H9 (cell line): Measurements from ENCODE around the gene ANKRD53. TPM values are rescaled to one million over a fixed set of nuclear protein-coding genes. Genes with fewer than 3 reads are reported as not detected.
A peak's percentile ranks its signal among the peaks of the same experiment; 100 is the strongest.

Source experiments
- DNase-seq: peaks from one replicate; pipeline ENCODE4 v3.0.0-alpha.2; 2017
- H2AFZ ChIP-seq: one replicate; pipeline ENCODE4 v1.6.1; 2013; ENCODE audit warnings: mild to moderate bottlenecking, low read length, control low read depth, moderate library complexity
- H2AK5ac ChIP-seq: 2 replicates; pipeline ENCODE4 v1.6.1; 2013; ENCODE audit warnings: low read length, control low read depth, mixed read lengths; ENCODE audit not compliant: insufficient read length
- H2BK120ac ChIP-seq: one replicate; pipeline ENCODE4 v1.6.1; 2013; ENCODE audit warnings: low read depth, mild to moderate bottlenecking, low read length, control low read depth, inconsistent platforms; ENCODE audit not compliant: poor library complexity, severe bottlenecking
- H2BK12ac ChIP-seq: 2 replicates; pipeline ENCODE4 v1.6.1; 2013; ENCODE audit warnings: low read length, control low read depth, mixed read lengths, low read depth; ENCODE audit not compliant: insufficient read length
- H2BK15ac ChIP-seq: 2 replicates; pipeline ENCODE4 v1.6.1; 2013; ENCODE audit warnings: low read depth, low read length, control low read depth
- H2BK20ac ChIP-seq: one replicate; pipeline ENCODE4 v1.6.1; 2013; ENCODE audit warnings: low read depth, mild to moderate bottlenecking, low read length, control low read depth, inconsistent platforms; ENCODE audit not compliant: poor library complexity, severe bottlenecking
- H2BK5ac ChIP-seq: 2 replicates; pipeline ENCODE4 v1.6.1; 2013; ENCODE audit warnings: low read length, control low read depth, mixed read lengths; ENCODE audit not compliant: insufficient read length
- H3K14ac ChIP-seq: 2 replicates; pipeline ENCODE4 v1.6.1; 2013; ENCODE audit warnings: low read length, control low read depth; ENCODE audit not compliant: insufficient read depth
- H3K18ac ChIP-seq: 2 replicates; pipeline ENCODE4 v1.6.1; 2013; ENCODE audit warnings: low read depth, mild to moderate bottlenecking, mixed read lengths, low read length, control low read depth; ENCODE audit not compliant: insufficient read length
- H3K23ac ChIP-seq: 2 replicates; pipeline ENCODE4 v1.6.1; 2013; ENCODE audit warnings: low read length, control low read depth, mixed read lengths, low read depth; ENCODE audit not compliant: insufficient read length
- H3K23me2 ChIP-seq: 2 replicates; pipeline ENCODE4 v1.6.1; 2013; ENCODE audit warnings: low read depth, mild to moderate bottlenecking, mixed read lengths, low read length, control low read depth; ENCODE audit not compliant: insufficient read length, poor library complexity, severe bottlenecking
- H3K27ac ChIP-seq: 2 replicates; pipeline ENCODE4 v1.5.1; 2013; ENCODE audit warnings: low read length, control low read depth, mixed read lengths, low read depth; ENCODE audit not compliant: insufficient read length
- H3K27me3 ChIP-seq: 2 replicates; pipeline ENCODE4 v1.6.1; 2013; ENCODE audit warnings: low read length, control low read depth, inconsistent platforms; ENCODE audit not compliant: insufficient read depth
- H3K4ac ChIP-seq: 2 replicates; pipeline ENCODE4 v1.6.1; 2013; ENCODE audit warnings: low read depth, mild to moderate bottlenecking, control low read depth, inconsistent platforms, low read length, moderate library complexity
- H3K4me1 ChIP-seq: 2 replicates; pipeline ENCODE4 v1.6.1; 2013; ENCODE audit warnings: low read length, control low read depth, inconsistent platforms; ENCODE audit not compliant: insufficient read depth
- H3K4me2 ChIP-seq: 2 replicates; pipeline ENCODE4 v1.6.1; 2013; ENCODE audit warnings: low read length, control low read depth, mixed read lengths; ENCODE audit not compliant: insufficient read length, insufficient read depth
- H3K56ac ChIP-seq: 2 replicates; pipeline ENCODE4 v1.6.1; 2013; ENCODE audit warnings: low read depth, mild to moderate bottlenecking, mixed read lengths, low read length, control low read depth; ENCODE audit not compliant: insufficient read length
- H3K79me1 ChIP-seq: 2 replicates; pipeline ENCODE4 v1.6.1; 2013; ENCODE audit warnings: low read depth, mild to moderate bottlenecking, moderate library complexity, low read length, control low read depth, inconsistent platforms; ENCODE audit not compliant: insufficient read depth, poor library complexity, severe bottlenecking
- H3K79me2 ChIP-seq: 2 replicates; pipeline ENCODE4 v1.6.1; 2013; ENCODE audit warnings: low read length, control low read depth, inconsistent platforms; ENCODE audit not compliant: insufficient read depth
- H3K9ac ChIP-seq: 2 replicates; pipeline ENCODE4 v1.6.1; 2013; ENCODE audit warnings: low read length, control low read depth, mixed read lengths; ENCODE audit not compliant: insufficient read length; ENCODE audit errors: extremely low read depth
- H3K9me3 ChIP-seq: one replicate; pipeline ENCODE4 v1.6.1; 2013; ENCODE audit warnings: low read depth, low read length, inconsistent platforms; ENCODE audit not compliant: control insufficient read depth
- H3T11ph ChIP-seq: one replicate; pipeline ENCODE4 v1.6.1; 2013; ENCODE audit warnings: mild to moderate bottlenecking, low read length, control low read depth, inconsistent platforms
- H4K20me1 ChIP-seq: one replicate; pipeline ENCODE4 v1.6.1; 2013; ENCODE audit not compliant: control insufficient read depth, insufficient read length, insufficient read depth
- H4K5ac ChIP-seq: 2 replicates; pipeline ENCODE4 v1.6.1; 2013; ENCODE audit warnings: low read depth, mild to moderate bottlenecking, mixed read lengths, low read length, control low read depth; ENCODE audit not compliant: insufficient read length
- H4K8ac ChIP-seq: replicated peaks from 2 replicates; pipeline ENCODE4 v1.6.1; 2013; ENCODE audit warnings: low read length, control low read depth, mixed read lengths, low read depth; ENCODE audit not compliant: insufficient read length
- H4K91ac ChIP-seq: 2 replicates; pipeline ENCODE4 v1.6.1; 2013; ENCODE audit warnings: low read depth, mild to moderate bottlenecking, moderate library complexity, mixed read lengths, low read length, control low read depth; ENCODE audit not compliant: insufficient read length
- H3K27ac Mint-ChIP-seq, 3 experiments: 2 replicates in 2 of 3; 3 replicates in 1 of 3; pipeline ENCODE4 v1.8.0; 2020 to 2021; ENCODE audit warnings: mixed read lengths in 3 of 3, mild to moderate bottlenecking in 1 of 3, moderate library complexity in 1 of 3
- H3K27me3 Mint-ChIP-seq: 2 replicates; pipeline ENCODE4 v1.8.0; 2021; ENCODE audit warnings: low read depth, mild to moderate bottlenecking, moderate library complexity, mixed read lengths
- H3K36me3 Mint-ChIP-seq, 3 experiments: 2 replicates in 2 of 3; 3 replicates in 1 of 3; pipeline ENCODE4 v1.8.0; 2020 to 2021; ENCODE audit warnings: low read depth in 3 of 3, mixed read lengths in 3 of 3; ENCODE audit not compliant: insufficient read depth in 1 of 3
- H3K4me1 Mint-ChIP-seq, 2 experiments: 2 replicates each; pipeline ENCODE4 v1.8.0; 2020; ENCODE audit warnings: mixed read lengths in 2 of 2
- H3K4me3 Mint-ChIP-seq, 2 experiments: 2 replicates in 1 of 2; 3 replicates in 1 of 2; pipeline ENCODE4 v1.8.0; 2020 to 2021; ENCODE audit warnings: mild to moderate bottlenecking in 2 of 2, mixed read lengths in 2 of 2, moderate library complexity in 1 of 2
- H3K9me3 Mint-ChIP-seq, 2 experiments: 2 replicates in 1 of 2; 3 replicates in 1 of 2; pipeline ENCODE4 v1.8.0; 2020; ENCODE audit warnings: mild to moderate bottlenecking in 2 of 2, mixed read lengths in 2 of 2, moderate library complexity in 1 of 2
- CTCF ChIP-seq: fragments of 200-600 bp; sonication (generic); conservative IDR thresholded peaks from 3 replicates; pipeline ENCODE4 v1.8.0; 2021; ENCODE audit warnings: antibody characterized with exemption, mild to moderate bottlenecking
- WGBS: extraction: QIAGEN DNeasy Blood & Tissue Kit; methylation state at CpG from one replicate; pipeline ENCODE4 v1.1.7; 2013; ENCODE audit warnings: missing lambda C conversion rate, low lambda C conversion rate, mixed read lengths; ENCODE audit not compliant: insufficient read length; ENCODE audit errors: extremely low coverage; 5-methylcytosine and 5-hydroxymethylcytosine counted together
- total RNA-seq: library from RNA; stranded (reverse); gene quantifications from 2 replicates; pipeline ENCODE4 v1.2.1, GENCODE V29; 2021

Gene ANKRD53
- total RNA-seq, 1 experiment from 2014 or later: 0.28 TPM

- no CpG with 5 or more reads among the region's 27 CpGs for WGBS
These were observed 30.0 kb upstream of the ANKRD53 start for GRCh38 chr2:70948337-70949003.

More at GRCh38 chr2:70948337-70949003, 30.0 kb upstream of the ANKRD53 start:
- H3K27ac ChIP-seq: no peak overlapping the region
- H3K23ac ChIP-seq: no peak overlapping the region
- H3K23me2 ChIP-seq: no peaks in the 10 kb centered on the region
- Mint-ChIP-seq H3K27me3 (peaks cover 86% of the 10 kb centered on the region), H3K9me3 (no peaks in the 10 kb centered on the region; a peak in 1 of 5 replicates), H3K4me3 (peak overlapping the region in 1 of 2 experiments; percentile 69; a peak in 4 of 5 replicates), H3K4me1 (peaks cover 18 to 22% of the 10 kb centered on the region in 2 experiments), H3K27ac (no peak overlapping the region), H3K36me3 (no peaks in the 10 kb centered on the region; a peak in 1 of 7 replicates)
- H3T11ph ChIP-seq: no peak overlapping the region
- H4K8ac ChIP-seq: no peak overlapping the region
- H3K27me3 ChIP-seq: peaks cover 12% of the 10 kb centered on the region; the same call in 1 of the 2 replicates
- H3K79me2 ChIP-seq: no peaks in the 10 kb centered on the region
- no peak overlapping the region for H2AK5ac ChIP-seq
- TF ChIP-seq CTCF: peak; percentile 92
- no peaks in the 10 kb centered on the region for H3K9me3 ChIP-seq
- H2BK5ac ChIP-seq: no peak overlapping the region
- H3K4me2 ChIP-seq: peak overlapping the region; percentile 24
- H2BK15ac ChIP-seq: no peak overlapping the region
- no peak overlapping the region for H2BK120ac ChIP-seq
- no peak overlapping the region for H4K5ac ChIP-seq
- H2AFZ ChIP-seq: no peak overlapping the region
- H2BK20ac ChIP-seq: no peak overlapping the region
- H4K91ac ChIP-seq: no peak overlapping the region
- H3K9ac ChIP-seq: no peak overlapping the region
- peak; percentile 83 for DNase-seq
- no peak overlapping the region for H3K4ac ChIP-seq
- H3K56ac ChIP-seq: no peak overlapping the region
- no peak overlapping the region for H3K18ac ChIP-seq
- no peaks in the 10 kb centered on the region for H4K20me1 ChIP-seq
- H3K4me1 ChIP-seq: no peaks in the 10 kb centered on the region
- no peak overlapping the region for H2BK12ac ChIP-seq
- no peaks in the 10 kb centered on the region for H3K79me1 ChIP-seq
- no peak overlapping the region for H3K14ac ChIP-seq
